Measurements from ENCODE around the gene JUP. TPM values are rescaled to one million over a fixed set of nuclear protein-coding genes. Genes with fewer than 3 reads are reported as not detected.
A peak's percentile ranks its signal among the peaks of the same experiment; 100 is the strongest.

JUP gene
- total RNA-seq, 1 experiment from 2014 or later: 705 TPM

DNA sequence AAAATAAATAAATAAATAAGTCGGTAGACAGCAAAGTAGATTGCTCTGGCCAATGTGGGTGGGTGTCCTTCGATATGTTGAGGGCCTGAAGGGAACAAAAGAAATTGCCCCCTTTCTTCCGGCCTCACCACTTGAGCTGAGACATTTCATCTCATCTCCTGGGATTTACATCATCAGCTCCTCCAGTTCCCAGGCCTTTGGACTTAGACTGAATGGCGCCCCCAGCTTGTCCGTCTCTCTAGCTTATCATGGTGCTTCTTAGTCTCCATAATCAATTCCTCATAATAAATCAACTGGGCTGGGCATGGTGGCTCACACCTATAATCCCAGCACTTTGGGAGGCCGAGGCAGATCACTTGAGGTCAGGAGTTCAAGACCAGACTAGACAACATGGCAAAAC is 38.2 kb downstream of the JUP start:
- H3K9me3 Mint-ChIP-seq (ENCODE audit: low read depth, unreplicated experiment): no peaks in the 10 kb centered on the region
- H3K4me1 Mint-ChIP-seq (ENCODE audit: low read depth, unreplicated experiment): no peaks in the 10 kb centered on the region
- TF ChIP-seq, protein P1, sequence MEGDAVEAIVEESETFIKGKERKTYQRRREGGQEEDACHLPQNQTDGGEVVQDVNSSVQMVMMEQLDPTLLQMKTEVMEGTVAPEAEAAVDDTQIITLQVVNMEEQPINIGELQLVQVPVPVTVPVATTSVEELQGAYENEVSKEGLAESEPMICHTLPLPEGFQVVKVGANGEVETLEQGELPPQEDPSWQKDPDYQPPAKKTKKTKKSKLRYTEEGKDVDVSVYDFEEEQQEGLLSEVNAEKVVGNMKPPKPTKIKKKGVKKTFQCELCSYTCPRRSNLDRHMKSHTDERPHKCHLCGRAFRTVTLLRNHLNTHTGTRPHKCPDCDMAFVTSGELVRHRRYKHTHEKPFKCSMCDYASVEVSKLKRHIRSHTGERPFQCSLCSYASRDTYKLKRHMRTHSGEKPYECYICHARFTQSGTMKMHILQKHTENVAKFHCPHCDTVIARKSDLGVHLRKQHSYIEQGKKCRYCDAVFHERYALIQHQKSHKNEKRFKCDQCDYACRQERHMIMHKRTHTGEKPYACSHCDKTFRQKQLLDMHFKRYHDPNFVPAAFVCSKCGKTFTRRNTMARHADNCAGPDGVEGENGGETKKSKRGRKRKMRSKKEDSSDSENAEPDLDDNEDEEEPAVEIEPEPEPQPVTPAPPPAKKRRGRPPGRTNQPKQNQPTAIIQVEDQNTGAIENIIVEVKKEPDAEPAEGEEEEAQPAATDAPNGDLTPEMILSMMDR (IDR thresholded peaks at IDR 0.05; ENCODE audit: unreplicated experiment): no peak
- BruUV-seq (replicated peaks): no TSS peak
- CTCF ChIA-PET: interaction anchor here (0.6 to 0.7 kb wide), 4 partner anchors 11 to 52 kb away, joined by 3 to 6 read pairs (median 3); no protein-coding TSS in a partner anchor
- intact Hi-C loops (cut with micrococcal nuclease; ENCODE audit: unreplicated experiment): no loop called here
- peaks cover 14% of the 10 kb centered on the region for H3K27me3 Mint-ChIP-seq (ENCODE audit: unreplicated experiment)
- no peak overlapping the region for H3K4me3 Mint-ChIP-seq (ENCODE audit: low read depth, unreplicated experiment)
- H3K36me3 Mint-ChIP-seq (ENCODE audit: insufficient read depth, unreplicated experiment): peaks cover 67% of the 10 kb centered on the region
- H3K27ac Mint-ChIP-seq (ENCODE audit: unreplicated experiment): peak overlapping the region; percentile 58
- DNase-seq: no peak

DNA sequence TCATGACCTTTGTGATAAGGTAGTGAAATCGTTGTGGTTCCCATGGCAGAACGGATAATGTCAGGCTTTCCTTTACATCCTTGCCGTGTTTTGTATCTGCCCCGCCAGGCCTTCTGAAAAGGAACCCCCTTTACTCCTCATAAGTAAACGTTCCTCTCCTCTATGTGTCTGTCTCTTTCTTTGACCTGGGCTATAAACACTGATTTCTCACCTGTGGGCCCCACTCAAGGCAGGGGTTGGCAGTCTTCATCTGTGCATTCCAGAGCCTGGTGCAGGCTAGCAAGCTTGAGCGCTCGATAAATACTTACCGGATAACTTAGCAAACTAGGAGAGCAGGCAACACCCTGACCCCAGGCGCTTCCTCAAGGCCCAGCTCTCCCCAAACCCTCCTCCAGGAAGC is 44.8 kb downstream of the JUP start:
- Mint-ChIP-seq H3K4me3 (ENCODE audit: low read depth, unreplicated experiment) (no peak overlapping the region), H3K36me3 (ENCODE audit: insufficient read depth, unreplicated experiment) (peaks cover 13% of the 10 kb centered on the region), H3K27ac (ENCODE audit: unreplicated experiment) (peak overlapping the region; percentile 6), H3K27me3 (ENCODE audit: unreplicated experiment) (peaks cover 22% of the 10 kb centered on the region), H3K4me1 (ENCODE audit: low read depth, unreplicated experiment) (peaks cover 19% of the 10 kb centered on the region), H3K9me3 (ENCODE audit: low read depth, unreplicated experiment) (no peaks in the 10 kb centered on the region)
- TF ChIP-seq, protein P1 (IDR thresholded peaks at IDR 0.05; ENCODE audit: unreplicated experiment): no peak
- intact Hi-C loops (cut with micrococcal nuclease; ENCODE audit: unreplicated experiment): no loop called here
- no peak for DNase-seq
- no TSS peak for BruUV-seq (replicated peaks)
- CTCF ChIA-PET: interaction anchor here (0.6 to 1.0 kb wide), 2 partner anchors 21 to 45 kb away, joined by 3 to 4 read pairs; partner anchors contain the start of gene JUP

DNA sequence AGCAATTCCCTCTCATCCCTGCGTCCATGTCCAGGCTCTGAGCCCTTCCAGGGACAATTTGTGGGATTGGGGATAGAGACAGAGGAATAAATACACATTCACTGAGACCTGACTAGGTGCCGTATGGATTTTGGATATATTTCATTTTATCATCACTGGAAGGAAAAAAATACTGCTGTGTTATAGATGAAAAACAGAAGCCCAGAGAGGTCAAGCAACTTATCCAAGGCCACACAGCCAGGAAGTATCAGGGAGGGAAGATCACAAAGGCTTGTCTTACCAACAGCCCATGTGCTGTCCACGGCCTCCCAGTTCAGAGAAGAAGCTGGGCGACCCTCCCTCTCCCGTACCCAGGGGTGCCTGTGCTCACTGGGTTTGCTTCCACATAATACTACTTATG is 46.0 kb downstream of the JUP start:
- intact Hi-C loops (cut with micrococcal nuclease; ENCODE audit: unreplicated experiment): no loop called here
- H3K4me3 Mint-ChIP-seq (ENCODE audit: low read depth, unreplicated experiment): no peak overlapping the region
- H3K4me1 Mint-ChIP-seq (ENCODE audit: low read depth, unreplicated experiment): peaks cover 19% of the 10 kb centered on the region
- TF ChIP-seq, protein P1 (IDR thresholded peaks at IDR 0.05; ENCODE audit: unreplicated experiment): no peak
- H3K36me3 Mint-ChIP-seq (ENCODE audit: insufficient read depth, unreplicated experiment): peaks cover 5% of the 10 kb centered on the region
- no peak overlapping the region for H3K27ac Mint-ChIP-seq (ENCODE audit: unreplicated experiment)
- peaks cover 25% of the 10 kb centered on the region for H3K27me3 Mint-ChIP-seq (ENCODE audit: unreplicated experiment)
- CTCF ChIA-PET: interaction anchor here (0.7 to 1.2 kb wide), 3 partner anchors 45 to 60 kb away, joined by 3 to 5 read pairs (median 4); partner anchors contain the start of gene JUP
- DNase-seq: no peak
- H3K9me3 Mint-ChIP-seq (ENCODE audit: low read depth, unreplicated experiment): no peaks in the 10 kb centered on the region
- no TSS peak for BruUV-seq (replicated peaks)

DNA sequence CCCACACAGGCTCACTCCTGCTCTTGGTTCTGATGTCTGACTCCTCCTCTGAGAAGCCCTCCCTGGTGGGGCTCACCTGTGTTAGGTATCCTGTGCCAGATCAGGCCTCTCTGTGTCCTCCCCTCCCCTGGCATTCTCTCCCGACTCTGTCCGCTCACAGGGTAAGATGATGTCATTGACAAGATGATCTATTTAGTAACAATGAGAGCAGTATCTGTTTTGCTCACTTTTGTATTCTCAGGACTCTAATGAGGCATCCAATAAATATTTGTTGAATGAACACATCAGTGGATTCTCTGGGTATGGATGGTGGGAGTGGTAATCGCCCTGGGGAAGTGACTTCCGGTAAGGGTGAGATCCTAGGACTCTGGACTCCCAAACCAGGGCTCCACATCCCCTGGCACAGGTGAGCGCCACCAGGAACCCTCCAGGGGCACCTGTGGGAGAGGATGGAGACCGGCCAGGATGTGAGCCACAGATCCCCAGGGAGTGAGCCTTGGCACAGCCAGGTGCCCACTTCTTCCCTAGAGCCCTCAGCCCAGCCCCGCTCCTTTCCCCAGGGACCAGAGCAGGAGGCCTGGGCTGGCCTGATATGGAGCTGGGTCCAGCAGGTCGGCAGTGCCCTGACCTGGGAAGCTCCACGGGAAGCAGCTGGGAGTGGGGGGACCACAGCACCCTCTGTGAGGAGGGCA is 46.7 kb downstream of the JUP start:
- Mint-ChIP-seq H3K27me3 (ENCODE audit: unreplicated experiment) (peaks cover 32% of the 10 kb centered on the region), H3K9me3 (ENCODE audit: low read depth, unreplicated experiment) (no peaks in the 10 kb centered on the region), H3K36me3 (ENCODE audit: insufficient read depth, unreplicated experiment) (peaks cover 8% of the 10 kb centered on the region), H3K27ac (ENCODE audit: unreplicated experiment) (peak overlapping the region; percentile 25), H3K4me3 (ENCODE audit: low read depth, unreplicated experiment) (no peak overlapping the region), H3K4me1 (ENCODE audit: low read depth, unreplicated experiment) (peaks cover 19% of the 10 kb centered on the region)
- intact Hi-C loops (cut with micrococcal nuclease; ENCODE audit: unreplicated experiment): loop anchor here (5.0 kb wide), 2 partner anchors 32 to 217 kb away; no protein-coding TSS in a partner anchor
- CTCF ChIA-PET: interaction anchor here (0.7 to 1.2 kb wide), 3 partner anchors 46 to 61 kb away, joined by 3 to 5 read pairs (median 4); partner anchors contain the start of gene JUP
- TF ChIP-seq, protein P1 (IDR thresholded peaks at IDR 0.05; ENCODE audit: unreplicated experiment): no peak
- DNase-seq: peak; percentile 29
- no TSS peak for BruUV-seq (replicated peaks)
